Panc1 (cell line): ENCODE results near the gene LCA5L. TPM values are rescaled to one million over a fixed set of nuclear protein-coding genes. Genes with fewer than 3 reads are reported as not detected.

Experiments used
- ATAC-seq: fragments of 200-7000 bp; cut with Tn5 transposase; 2 replicates; pipeline ENCODE4 v1.9.1; 2020; ENCODE audit warnings: mild to moderate bottlenecking, moderate library complexity
- BruUV-seq: library from RNA; stranded (reverse); fragments of 400-500 nt; replicated peaks from 2 replicates; lab custom pipeline; 2021; lab: Mats Ljungman, UMichigan
- CTCF ChIA-PET: fragments of 300-600 bp; sonication (Branson Sonifier 250); formaldehyde crosslinking; loops from one replicate; lab custom pipeline; 2022; ENCODE audit warnings: antibody characterized with exemption; lab: Charles Lee
- POLR2A ChIA-PET: fragments of 300-600 bp; sonication (Branson Sonifier 250); formaldehyde crosslinking; loops from one replicate; lab custom pipeline; 2022; ENCODE audit warnings: antibody characterized with exemption; lab: Charles Lee
- DNase-seq: peaks from one replicate; pipeline ENCODE4 v3.0.0-alpha.2; 2010; ENCODE audit warnings: low read depth, low spot score
- H3K27ac ChIP-seq: 2 replicates; pipeline ENCODE4 v1.5.1; 2011; ENCODE audit warnings: mild to moderate bottlenecking, low read length, inconsistent platforms
- H3K27me3 ChIP-seq: fragments of 200-500 bp; sonication (Bioruptor generic); 2 replicates; pipeline ENCODE4 v1.6.0; 2014; ENCODE audit warnings: low read length, inconsistent platforms; ENCODE audit not compliant: control insufficient read depth, insufficient read depth
- H3K36me3 ChIP-seq: fragments of 200-500 bp; sonication (Bioruptor generic); 2 replicates; pipeline ENCODE4 v1.5.1; 2014; ENCODE audit warnings: inconsistent platforms, mild to moderate bottlenecking, low read length, moderate library complexity; ENCODE audit not compliant: control insufficient read depth, insufficient read depth
- H3K4me1 ChIP-seq: 2 replicates; pipeline ENCODE4 v1.5.1; 2011; ENCODE audit warnings: inconsistent platforms, mild to moderate bottlenecking, low read length, moderate library complexity; ENCODE audit not compliant: control insufficient read depth, insufficient read depth
- H3K4me3 ChIP-seq, 2 experiments: 2 replicates each; pipeline ENCODE4 v1.5.1; 2011 to 2012; ENCODE audit warnings: low read depth in 2 of 2, low read length in 2 of 2, mild to moderate bottlenecking in 2 of 2, inconsistent platforms in 1 of 2, moderate library complexity in 1 of 2
- H3K9me3 ChIP-seq: fragments of 200-500 bp; sonication (Bioruptor generic); 2 replicates; pipeline ENCODE4 v1.5.1; 2014; ENCODE audit warnings: low read depth, mild to moderate bottlenecking, inconsistent platforms, low read length, moderate library complexity; ENCODE audit not compliant: control insufficient read depth, insufficient read depth
- CTCF ChIP-seq: fragments of 450-650 bp; IDR thresholded peaks from 2 replicates; pipeline ENCODE4 v1.5.1; 2017; ENCODE audit warnings: mild to moderate bottlenecking
- POLR2AphosphoS5 ChIP-seq: IDR thresholded peaks from 2 replicates; pipeline ENCODE4 v1.6.1; 2012; ENCODE audit warnings: mild to moderate bottlenecking, low read depth, low read length, moderate library complexity
- REST ChIP-seq, 2 experiments: IDR thresholded peaks; 2 replicates each; pipeline ENCODE4 v1.6.1; 2011 to 2012; ENCODE audit warnings: low read depth in 2 of 2, control low read depth in 1 of 2, low read length in 1 of 2, mild to moderate bottlenecking in 1 of 2, moderate library complexity in 1 of 2; ENCODE audit not compliant: insufficient read depth in 1 of 2
- SIN3A ChIP-seq: IDR thresholded peaks from 2 replicates; pipeline ENCODE4 v1.6.1; 2012; ENCODE audit warnings: low read depth, mild to moderate bottlenecking, low read length, moderate library complexity, borderline replicate concordance; ENCODE audit not compliant: insufficient read depth
- TCF7L2 ChIP-seq: IDR thresholded peaks from 2 replicates; pipeline ENCODE4 v1.6.1; 2011; ENCODE audit warnings: mild to moderate bottlenecking, low read depth, low read length, inconsistent platforms
- in situ Hi-C: cut with HindIII; loops from 2 replicates; pipeline ENCODE4 v1.10.0; 2016; ENCODE audit warnings: low sequenced_read_pairs, low pct_unique_long_range_greater_than_20kb
- intact Hi-C: fragments of 100-400 bp; cut with micrococcal nuclease; formaldehyde crosslinking; loops from one replicate; pipeline ENCODE4 v1.10.0; 2022; ENCODE audit not compliant: unreplicated experiment
- total RNA-seq: library from RNA; stranded (reverse); gene quantifications from one replicate; pipeline ENCODE4 v1.2.1, GENCODE V29; 2021; ENCODE audit not compliant: unreplicated experiment

Gene LCA5L
- total RNA-seq, 1 experiment from 2014 or later, result 0.87 TPM

- Histone ChIP-seq H3K4me3 (no peak overlapping the region), H3K9me3 (no peaks in the 10 kb centered on the region), H3K36me3 (no peaks in the 10 kb centered on the region), H3K4me1 (no peaks in the 10 kb centered on the region), H3K27ac (no peak overlapping the region), H3K27me3 (no peaks in the 10 kb centered on the region)
- POLR2A ChIA-PET, result no interaction called here
- intact Hi-C loops, result no loop called here
- in situ Hi-C loops, result no loop called here
- DNase-seq (no peak), ATAC-seq (no peak)
- TF ChIP-seq POLR2AphosphoS5 (no peak), SIN3A (no peak), REST (IDR thresholded peaks at IDR 0.05; ENCODE audit: insufficient read depth in 1 of 2, low read depth in 2 of 2, low read length in 1 of 2) (no peak), CTCF (no peak), TCF7L2 (no peak)
- no TSS peak for BruUV-seq
- CTCF ChIA-PET, result no interaction called here
Measured at GRCh38 chr21:39472786-39473185, 27.2 kb upstream of the LCA5L start.

- BruUV-seq, result no TSS peak
- no peaks in the 10 kb centered on the region for H3K9me3 ChIP-seq
- no peaks in the 10 kb centered on the region for H3K36me3 ChIP-seq
- no peaks in the 10 kb centered on the region for H3K27me3 ChIP-seq
- intact Hi-C loops (no loop called here), in situ Hi-C loops (no loop called here)
- H3K4me3 ChIP-seq, result no peak overlapping the region
- TF ChIP-seq POLR2AphosphoS5 (no peak), SIN3A (no peak), CTCF (no peak), TCF7L2 (no peak), REST (IDR thresholded peaks at IDR 0.05; ENCODE audit: insufficient read depth in 1 of 2, low read depth in 2 of 2, low read length in 1 of 2) (no peak)
- DNase-seq (no peak), ATAC-seq (no peak)
- H3K27ac ChIP-seq, result no peak overlapping the region
- H3K4me1 ChIP-seq, result no peaks in the 10 kb centered on the region
- ChIA-PET POLR2A (no interaction called here), CTCF (no interaction called here)
Measured at GRCh38 chr21:39471598-39471997, 26.0 kb upstream of the LCA5L start.
